K562 (cell line): ENCODE results near the gene C6orf89. TPM values are rescaled to one million over a fixed set of nuclear protein-coding genes. Genes with fewer than 3 reads are reported as not detected.

Experiments
- CEBPZ ChIP-seq: fragments of 150-350 bp; IDR thresholded peaks from 2 replicates; pipeline ENCODE4 v1.6.1; 2014; ENCODE audit warnings: low read depth, mild to moderate bottlenecking, low read length, borderline replicate concordance
- IRF9 ChIP-seq: fragments of 450-650 bp; IDR thresholded peaks from 2 replicates; pipeline ENCODE4 v1.6.1; 2016; ENCODE audit warnings: missing biosample characterization, missing genetic modification characterization
- KAT7 ChIP-seq: sonication (generic); formaldehyde crosslinking; IDR thresholded peaks from 2 replicates; pipeline ENCODE4 v1.8.0; 2022; ENCODE audit warnings: missing genetic modification reagents, mild to moderate bottlenecking, borderline replicate concordance
- NFXL1 ChIP-seq: fragments of 450-650 bp; formaldehyde crosslinking; IDR thresholded peaks from 2 replicates; pipeline ENCODE4 v1.4.0; 2021; ENCODE audit warnings: mild to moderate bottlenecking
- PHTF2 ChIP-seq: fragments of 250-450 bp; sonication (Bioruptor Pico); IDR thresholded peaks from 2 replicates; pipeline ENCODE4 v1.5.0; 2021; ENCODE audit warnings: mild to moderate bottlenecking
- UBTF ChIP-seq, 2 experiments: IDR thresholded peaks; 2 replicates each; pipeline ENCODE4 v1.6.1; 2012; ENCODE audit warnings: improper control_type of control experiment in 2 of 2, low read depth in 2 of 2, low read length in 2 of 2, borderline replicate concordance in 1 of 2
- WHSC1 ChIP-seq: IDR thresholded peaks from one replicate; pipeline ENCODE4 v1.6.1; 2012; ENCODE audit warnings: low read length, control low read depth, inconsistent platforms
- XRCC4 ChIP-seq: IDR thresholded peaks from one replicate; pipeline ENCODE4 v1.6.1; 2011; ENCODE audit not compliant: insufficient read depth, insufficient read length; ENCODE audit errors: extremely low read depth
- ZBED1 ChIP-seq: IDR thresholded peaks from 2 replicates; pipeline ENCODE4 v1.6.1; 2014
- ZC3H4 ChIP-seq: sonication (generic); formaldehyde crosslinking; IDR thresholded peaks from 2 replicates; pipeline ENCODE4 v1.9.0; 2021; ENCODE audit warnings: missing genetic modification reagents, borderline replicate concordance
- ZMIZ1 ChIP-seq, 2 experiments: fragments of 150-350 bp in 1 of 2; IDR thresholded peaks; 2 replicates each; pipeline ENCODE4 v1.6.1; 2012 to 2016; ENCODE audit warnings: low read depth in 2 of 2, low read length in 2 of 2, mild to moderate bottlenecking in 1 of 2, moderate library complexity in 1 of 2
- ZNF324 ChIP-seq: fragments of 250-450 bp; sonication (Bioruptor Pico); IDR thresholded peaks from 2 replicates; pipeline ENCODE4 v1.4.0; 2020; ENCODE audit warnings: mild to moderate bottlenecking
- ZNF41 ChIP-seq: fragments of 250-450 bp; sonication (Bioruptor Pico); conservative IDR thresholded peaks from 2 replicates; pipeline ENCODE4 v1.4.0; 2020; ENCODE audit warnings: mild to moderate bottlenecking
- ZNF57 ChIP-seq: fragments of 450-650 bp; formaldehyde crosslinking; IDR thresholded peaks from 2 replicates; pipeline ENCODE4 v1.4.0; 2020; ENCODE audit warnings: mild to moderate bottlenecking, moderate library complexity
- ZNF644 ChIP-seq: fragments of 200-800 bp; sonication (Bioruptor generic); IDR thresholded peaks from 2 replicates; pipeline ENCODE4 v1.6.1; 2016; ENCODE audit warnings: low read depth, missing genetic modification characterization, missing compliant biosample characterization
- ZNF655 ChIP-seq: fragments of 250-450 bp; sonication (Bioruptor Pico); IDR thresholded peaks from 2 replicates; pipeline ENCODE4 v1.5.0; 2021
- polyA plus RNA-seq, 8 experiments: library from polyadenylated mRNA; depleted of rRNA in 4 of 8; stranded (reverse) in 5 of 8; unstranded in 3 of 8; fragments of >200 nt; fragmentation: Nextera tagmentation in 2 of 8; fragmentation: Illumina TruSeq in 1 of 8; extraction: Ambion mirVana in 2 of 8; extraction: Trizol in 1 of 8; gene quantifications; 2 replicates each; pipeline versions ENCODE4 v1.2.1 to v1.2.3, GENCODE V29; 2011 to 2014; ENCODE audit warnings: inconsistent platforms in 1 of 8, missing spikeins in 1 of 8
- total RNA-seq, 7 experiments: library from RNA; depleted of rRNA in 6 of 7; stranded (reverse); fragments of >200 nt in 6 of 7; fragmentation: Illumina TruSeq in 2 of 7; extraction: Trizol in 2 of 7; gene quantifications; 2 replicates each; pipeline versions ENCODE4 v1.2.1 to v1.2.3, GENCODE V29; 2011 to 2021; ENCODE audit warnings: low replicate concordance in 1 of 7

Gene C6orf89
- total and polyA plus RNA-seq, 9 of the 15 experiments (the other 6 are each of a cell fraction or from before 2014, with no cell fraction given) = 35.2 to 111 (median 58.5) TPM

GRCh38 chr6:36954262-36954931 is 68.6 kb downstream of the C6orf89 start, which contains the start of gene PI16 (continued):
- no peak for TF ChIP-seq ZNF655 (CRISPR knock-in tag)
- TF ChIP-seq ZNF41 = no peak
- TF ChIP-seq XRCC4 = no peak
- no peak for TF ChIP-seq IRF9 (tag)
- TF ChIP-seq UBTF (IDR thresholded peaks at IDR 0.05; ENCODE audit: borderline replicate concordance in 1 of 2, low read depth in 2 of 2, low read length in 2 of 2) = no peak
- no peak for TF ChIP-seq ZBED1
- no peak for TF ChIP-seq KAT7
- TF ChIP-seq NFXL1 (CRISPR knock-in tag) = no peak
- no peak for TF ChIP-seq ZNF57 (CRISPR knock-in tag)
- peak in 1 of 2 experiments; percentile 93; a peak in 2 of 4 replicates for TF ChIP-seq ZMIZ1 (IDR thresholded peaks at IDR 0.05; ENCODE audit: low read depth in 2 of 2, low read length in 2 of 2)
- no peak for TF ChIP-seq ZNF324 (CRISPR knock-in tag)
- TF ChIP-seq CEBPZ = no peak
- TF ChIP-seq ZNF644 (tag) = peak; percentile 95
- TF ChIP-seq PHTF2 (CRISPR knock-in tag) = 0 out of 2 replicates have a peak, but pooled peaks have one; percentile 35
- TF ChIP-seq ZC3H4 = no peak
- no peak for TF ChIP-seq WHSC1
